H1 (cell line): ENCODE results near the gene HSPA4L. TPM values are rescaled to one million over a fixed set of nuclear protein-coding genes. Genes with fewer than 3 reads are reported as not detected.

Experiments used
- polyA plus RNA-seq, 7 experiments: library from polyadenylated mRNA; depleted of rRNA in 3 of 7; stranded (reverse) in 5 of 7; unstranded in 2 of 7; fragments of >200 nt in 5 of 7; fragments of 200-250 nt in 2 of 7; gene quantifications; 1 replicate in 5 of 7; 2 replicates in 1 of 7; 4 replicates in 1 of 7; pipeline versions ENCODE4 v1.2.1 to v1.2.3, GENCODE V29; 2011 to 2013; ENCODE audit warnings: missing spikeins in 2 of 7, mixed read lengths in 2 of 7
- total RNA-seq: library from RNA; stranded (reverse); fragmentation: NEBNext Ultra II Directional; extraction: Animal tissue kit (Norgen Biotek cat#: 25700); gene quantifications from 2 replicates; pipeline ENCODE4 v1.2.1, GENCODE V29; 2021

The HSPA4L gene
- total and polyA plus RNA-seq, 2 of the 8 experiments (the other 6 are each of a cell fraction or from before 2014, with no cell fraction given), result 0.65 to 4.7 TPM

Other genes with a start within 250 kb of the HSPA4L start
- 12.8 and 15.1 TPM in 2 replicates for gene INTU, start 149.4 kb upstream of the HSPA4L start, total RNA-seq
- gene INTU, start 149.4 kb upstream of the HSPA4L start, polyA plus RNA-seq (2011; rRNA removed), result 4.1 and 6.0 TPM in 2 replicates
- gene SLC25A31, start 51.9 kb upstream of the HSPA4L start, total RNA-seq, result not detected in 2 replicates
- not detected in 2 replicates for gene SLC25A31, start 51.9 kb upstream of the HSPA4L start, polyA plus RNA-seq (2011; rRNA removed)
- gene PLK4, start 98.6 kb downstream of the HSPA4L start, total RNA-seq, result 35.2 and 38.7 TPM in 2 replicates
- gene PLK4, start 98.6 kb downstream of the HSPA4L start, polyA plus RNA-seq (2011; rRNA removed), result 12.5 and 23.3 TPM in 2 replicates
- 15.8 and 24.3 TPM in 2 replicates for gene MFSD8, start 182.9 kb downstream of the HSPA4L start, total RNA-seq
- gene MFSD8, start 182.9 kb downstream of the HSPA4L start, polyA plus RNA-seq (2011; rRNA removed), result 7.1 and 9.2 TPM in 2 replicates
- gene ABHD18, start 183.1 kb downstream of the HSPA4L start, total RNA-seq, result 15.9 and 17.0 TPM in 2 replicates
- 2.7 and 2.9 TPM in 2 replicates for gene ABHD18, start 183.1 kb downstream of the HSPA4L start, polyA plus RNA-seq (2011; rRNA removed)